ENCODE measurements around the gene THAP5.

THAP5 gene

GRCh38 chr7:108533712-108534111 is 35.8 kb downstream of the THAP5 start:
- DNase-seq (ENCODE audit: low spot score), result no peak

GRCh38 chr7:108529341-108529740 is 40.2 kb downstream of the THAP5 start:
- no peak for DNase-seq (ENCODE audit: low spot score)

- no peak for DNase-seq (ENCODE audit: low spot score)
Observed at GRCh38 chr7:108528183-108528712, 41.3 kb downstream of the THAP5 start.

GRCh38 chr7:108526768-108527017 is 42.8 kb downstream of the THAP5 start:
- DNase-seq (ENCODE audit: low spot score), result no peak

GRCh38 chr7:108525985-108526767 is 43.3 kb downstream of the THAP5 start, which contains the start of gene PNPLA8:
Gene PNPLA8, minus strand, starts transcription at chr7:108526135. Its CDS starts 10,644 bp downstream, at chr7:108515491.
- DNase-seq (ENCODE audit: low spot score), result peak; percentile 100

DNA sequence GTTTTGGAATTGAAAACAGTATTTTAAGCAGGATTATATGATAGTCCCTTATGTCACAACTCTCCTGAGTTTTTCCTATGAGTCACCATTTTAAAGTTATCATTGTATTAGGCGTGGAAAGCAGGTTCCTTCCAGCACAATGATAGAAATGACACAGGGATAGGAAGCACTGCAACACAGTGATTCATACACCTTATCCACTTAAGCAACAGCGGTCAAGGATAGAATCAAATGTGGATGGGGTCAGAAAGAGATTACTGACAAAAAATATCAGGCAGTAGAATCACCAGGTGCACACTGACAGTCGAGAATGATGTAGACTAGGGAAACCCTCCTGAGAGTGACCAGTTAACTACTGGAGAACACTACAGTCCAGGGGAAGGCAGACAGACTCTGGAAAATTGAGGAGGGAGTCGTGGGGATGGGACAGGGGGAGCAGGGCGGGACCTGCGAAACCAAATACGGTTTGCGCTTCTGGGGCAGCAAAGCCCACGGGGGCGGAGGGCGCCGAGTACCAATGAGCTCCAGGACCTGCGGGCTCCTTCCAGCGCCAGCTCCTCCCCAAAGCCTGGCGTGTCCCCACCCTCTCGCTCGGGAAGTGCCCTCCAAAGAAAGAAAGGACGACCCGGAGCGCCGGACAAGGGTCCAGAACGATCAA is 44.0 kb downstream of the THAP5 start:
- peak; percentile 39 for DNase-seq (ENCODE audit: low spot score)

- no peak for DNase-seq (ENCODE audit: low spot score)
Observed at GRCh38 chr7:108522780-108523179, 46.7 kb downstream of the THAP5 start.

DNA sequence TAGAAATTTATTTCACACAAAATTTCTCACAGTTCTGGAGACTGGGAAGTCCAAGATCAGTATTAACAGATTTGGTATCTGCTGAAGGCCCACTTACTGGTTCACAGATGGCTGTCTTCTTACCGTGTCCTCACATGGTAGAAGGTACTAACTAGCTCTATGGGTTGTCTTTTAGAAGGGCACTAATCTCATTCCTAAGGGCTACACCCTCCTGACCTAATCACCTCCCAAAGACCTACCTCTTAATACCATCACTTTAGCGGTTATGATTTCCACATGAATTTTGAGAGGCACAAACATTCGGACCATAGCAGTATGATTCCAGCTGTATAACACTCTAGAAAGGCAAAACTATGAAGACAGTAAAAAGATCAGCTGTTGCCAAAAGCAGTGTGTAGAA is 51.6 kb downstream of the THAP5 start:
- DNase-seq (ENCODE audit: low spot score), result no peak

GRCh38 chr7:108515630-108516029 is 53.9 kb downstream of the THAP5 start:
- DNase-seq (ENCODE audit: low spot score), result no peak

DNA sequence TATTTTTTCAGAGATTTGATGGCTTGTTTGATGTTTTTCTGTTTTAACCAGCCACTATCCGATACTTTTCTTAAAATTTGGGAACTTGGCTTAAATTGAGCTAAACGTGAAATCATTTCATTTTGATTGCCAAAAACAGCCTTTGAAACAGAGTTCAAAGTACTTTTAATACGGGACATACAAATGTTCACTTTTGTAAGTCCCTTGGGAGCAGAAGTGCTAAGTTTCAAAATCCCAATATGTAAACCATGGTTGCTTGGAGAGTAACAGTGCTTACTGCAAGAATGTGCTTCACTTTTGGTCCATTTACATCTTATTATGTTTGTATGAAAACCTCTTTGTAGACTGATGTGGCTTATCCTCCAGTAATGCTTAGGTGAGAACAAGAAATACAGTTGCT is 54.5 kb downstream of the THAP5 start:
- no peak for DNase-seq (ENCODE audit: low spot score)
